Upper lobe of left lung (tissue), 6 donors: ENCODE measurements around the gene DNAJB12. TPM values are rescaled to one million over a fixed set of nuclear protein-coding genes. Genes with fewer than 3 reads are reported as not detected.

Source experiments
- ATAC-seq, 2 donors: fragments of 200-7000 bp; cut with Tn5 transposase; one replicate each; pipeline ENCODE4 v1.9.1; 2022; ENCODE audit warnings: mild to moderate bottlenecking in 2 of 2, moderate library complexity in 2 of 2; ENCODE audit not compliant: low FRiP score in 2 of 2
- DNase-seq, 2 donors: peaks; one replicate each; pipeline ENCODE4 v3.0.0-alpha.2; 2019 to 2020
- H3K27ac ChIP-seq, 4 donors: fragments of 200-600 bp; sonication (generic); one replicate each; pipeline ENCODE4 v1.5.1; 2016 to 2019
- H3K27me3 ChIP-seq, 4 donors: fragments of 200-600 bp; sonication (generic); one replicate each; pipeline ENCODE4 v1.5.1; 2017 to 2019
- H3K36me3 ChIP-seq, 4 donors: fragments of 200-600 bp; sonication (generic); one replicate each; pipeline ENCODE4 v1.5.1; 2016 to 2019
- H3K4me1 ChIP-seq, 4 donors: fragments of 200-600 bp; sonication (generic); one replicate each; pipeline ENCODE4 v1.5.1; 2018 to 2019
- H3K4me3 ChIP-seq, 4 donors: fragments of 200-600 bp; sonication (generic); one replicate each; pipeline ENCODE4 v1.5.1; 2017 to 2019; ENCODE audit warnings: mild to moderate bottlenecking in 2 of 4, moderate library complexity in 1 of 4
- H3K9me3 ChIP-seq, 4 donors: fragments of 200-600 bp; sonication (generic); one replicate each; pipeline ENCODE4 v1.5.1; 2018 to 2019
- EP300 ChIP-seq, 4 donors: sonication (generic); formaldehyde crosslinking; IDR thresholded peaks; one replicate each; pipeline ENCODE4 v1.5.1; 2017; ENCODE audit warnings: antibody characterized with exemption in 4 of 4, control low read depth in 2 of 4
- POLR2A ChIP-seq, 4 donors: fragments of 450-650 bp; IDR thresholded peaks; one replicate each; pipeline ENCODE4 v1.5.1; 2016 to 2017; ENCODE audit warnings: antibody characterized with exemption in 4 of 4, mild to moderate bottlenecking in 2 of 4
- POLR2AphosphoS5 ChIP-seq, 2 donors: sonication (generic); formaldehyde crosslinking; IDR thresholded peaks; one replicate each; pipeline ENCODE4 v1.5.1; 2017; ENCODE audit warnings: antibody characterized with exemption in 2 of 2
- WGBS, 2 donors: methylation state at CpG; one replicate each; pipeline ENCODE4 v1.1.5; 2017 to 2018; 5-methylcytosine and 5-hydroxymethylcytosine counted together
- total RNA-seq, 6 donors: library from RNA; depleted of rRNA in 4 of 6; stranded (reverse); fragments of >200 nt in 4 of 6; gene quantifications; one replicate each; pipeline versions ENCODE4 v1.1.0 to v1.2.1, GENCODE V29; 2016 to 2021
- TF ChIP-seq, protein P1 (sequence below), 6 experiments: fragments of 450-650 bp in 4 of 6; fragments of 200-600 bp in 2 of 6; sonication (generic) in 2 of 6; IDR thresholded peaks; one replicate each; pipeline ENCODE4 v1.5.1; 2016 to 2019; ENCODE audit warnings: antibody characterized with exemption in 6 of 6
- donor health status: DM: no; HTN: no; CAD: no; lungs with moderate emphysema.
- donor health status: DM: no; HTN: yes; CAD: no; lungs with severe emphysema.

Gene DNAJB12
- total RNA-seq, 6 donors from 2014 or later: 24.4 to 81.7 (median 49.2) TPM

- Histone ChIP-seq H3K27me3 (no peaks in the 10 kb centered on the region), H3K9me3 (no peaks in the 10 kb centered on the region), H3K4me3 (no peak overlapping the region), H3K27ac (peak overlapping the region in 2 of 4 donors; percentile 50 to 51), H3K4me1 (peaks cover 11 to 37% (median 25%) of the 10 kb centered on the region in 4 donors), H3K36me3 (no peaks in the 10 kb centered on the region)
- peak in 1 of 2 donors; percentile 37 for DNase-seq
- ATAC-seq: no peak
- WGBS, 2 donors: 87 to 90% methylated on average over 3 to 8 of the region's 8 CpGs
- TF ChIP-seq, protein P1, sequence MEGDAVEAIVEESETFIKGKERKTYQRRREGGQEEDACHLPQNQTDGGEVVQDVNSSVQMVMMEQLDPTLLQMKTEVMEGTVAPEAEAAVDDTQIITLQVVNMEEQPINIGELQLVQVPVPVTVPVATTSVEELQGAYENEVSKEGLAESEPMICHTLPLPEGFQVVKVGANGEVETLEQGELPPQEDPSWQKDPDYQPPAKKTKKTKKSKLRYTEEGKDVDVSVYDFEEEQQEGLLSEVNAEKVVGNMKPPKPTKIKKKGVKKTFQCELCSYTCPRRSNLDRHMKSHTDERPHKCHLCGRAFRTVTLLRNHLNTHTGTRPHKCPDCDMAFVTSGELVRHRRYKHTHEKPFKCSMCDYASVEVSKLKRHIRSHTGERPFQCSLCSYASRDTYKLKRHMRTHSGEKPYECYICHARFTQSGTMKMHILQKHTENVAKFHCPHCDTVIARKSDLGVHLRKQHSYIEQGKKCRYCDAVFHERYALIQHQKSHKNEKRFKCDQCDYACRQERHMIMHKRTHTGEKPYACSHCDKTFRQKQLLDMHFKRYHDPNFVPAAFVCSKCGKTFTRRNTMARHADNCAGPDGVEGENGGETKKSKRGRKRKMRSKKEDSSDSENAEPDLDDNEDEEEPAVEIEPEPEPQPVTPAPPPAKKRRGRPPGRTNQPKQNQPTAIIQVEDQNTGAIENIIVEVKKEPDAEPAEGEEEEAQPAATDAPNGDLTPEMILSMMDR (IDR thresholded peaks at IDR 0.05): no peak
These were observed 51.1 kb downstream of the DNAJB12 start for GRCh38 chr10:72303424-72304128.

DNA sequence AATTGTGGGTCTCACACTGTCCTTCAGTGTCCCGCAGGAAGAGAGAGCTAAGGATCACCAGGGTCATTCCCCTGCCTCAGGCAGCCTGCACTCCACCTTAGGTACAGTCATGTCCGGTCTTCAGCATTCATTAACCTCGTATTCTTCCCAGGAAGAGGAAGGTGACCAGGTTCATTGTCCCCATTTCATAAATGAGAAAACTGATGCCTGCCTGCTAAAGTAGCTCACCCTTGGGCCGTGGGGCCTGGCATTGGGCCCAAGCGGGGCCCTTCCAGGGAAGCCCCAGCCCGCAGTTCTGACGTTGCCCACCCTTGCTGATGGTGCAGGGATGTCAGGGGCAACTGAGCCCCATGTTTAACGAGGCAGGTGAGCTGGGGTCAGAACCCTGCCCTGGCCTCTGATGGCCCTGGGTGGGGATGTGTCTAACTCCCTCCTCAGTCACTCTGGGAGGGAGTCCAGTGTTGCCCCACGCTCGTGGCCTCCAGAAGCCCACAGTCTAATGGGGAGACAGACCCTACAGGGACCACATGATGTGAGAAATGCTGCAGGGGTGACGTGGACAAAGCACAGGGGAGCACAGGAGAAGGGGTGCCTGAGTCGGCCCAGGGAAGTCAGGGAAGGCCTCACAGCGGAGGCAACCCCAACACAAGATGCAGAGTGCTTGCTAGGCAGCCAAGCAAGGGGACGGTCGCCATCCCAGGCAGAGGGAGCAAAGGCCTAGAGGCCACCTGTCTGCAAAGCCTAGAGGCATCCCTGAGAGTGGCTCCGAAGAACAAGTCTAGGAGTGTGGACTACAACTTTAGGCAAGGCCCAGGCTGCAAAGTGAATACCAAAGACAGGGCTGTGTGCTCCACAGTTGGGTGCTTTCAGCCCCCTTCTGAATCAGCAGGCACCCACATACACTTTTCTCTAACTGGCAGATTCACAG lies 55.9 kb downstream of the DNAJB12 start:
- Histone ChIP-seq H3K4me3 (no peak overlapping the region), H3K27me3 (no peaks in the 10 kb centered on the region), H3K4me1 (peaks cover 10 to 31% (median 22%) of the 10 kb centered on the region in 4 donors), H3K27ac (peak overlapping the region; percentile 92 to 99 (median 98)), H3K36me3 (no peaks in the 10 kb centered on the region), H3K9me3 (no peaks in the 10 kb centered on the region)
- ATAC-seq (no peak), DNase-seq (peak in 1 of 2 donors; percentile 78)
- TF ChIP-seq EP300 (IDR thresholded peaks at IDR 0.05) (no peak), POLR2A (IDR thresholded peaks at IDR 0.05) (no peak), POLR2AphosphoS5 (IDR thresholded peaks at IDR 0.05) (no peak)
- TF ChIP-seq, protein P1 (IDR thresholded peaks at IDR 0.05): no peak
- WGBS, 2 donors: 92 to 97% methylated on average over 6 to 16 of the region's 16 CpGs

DNA sequence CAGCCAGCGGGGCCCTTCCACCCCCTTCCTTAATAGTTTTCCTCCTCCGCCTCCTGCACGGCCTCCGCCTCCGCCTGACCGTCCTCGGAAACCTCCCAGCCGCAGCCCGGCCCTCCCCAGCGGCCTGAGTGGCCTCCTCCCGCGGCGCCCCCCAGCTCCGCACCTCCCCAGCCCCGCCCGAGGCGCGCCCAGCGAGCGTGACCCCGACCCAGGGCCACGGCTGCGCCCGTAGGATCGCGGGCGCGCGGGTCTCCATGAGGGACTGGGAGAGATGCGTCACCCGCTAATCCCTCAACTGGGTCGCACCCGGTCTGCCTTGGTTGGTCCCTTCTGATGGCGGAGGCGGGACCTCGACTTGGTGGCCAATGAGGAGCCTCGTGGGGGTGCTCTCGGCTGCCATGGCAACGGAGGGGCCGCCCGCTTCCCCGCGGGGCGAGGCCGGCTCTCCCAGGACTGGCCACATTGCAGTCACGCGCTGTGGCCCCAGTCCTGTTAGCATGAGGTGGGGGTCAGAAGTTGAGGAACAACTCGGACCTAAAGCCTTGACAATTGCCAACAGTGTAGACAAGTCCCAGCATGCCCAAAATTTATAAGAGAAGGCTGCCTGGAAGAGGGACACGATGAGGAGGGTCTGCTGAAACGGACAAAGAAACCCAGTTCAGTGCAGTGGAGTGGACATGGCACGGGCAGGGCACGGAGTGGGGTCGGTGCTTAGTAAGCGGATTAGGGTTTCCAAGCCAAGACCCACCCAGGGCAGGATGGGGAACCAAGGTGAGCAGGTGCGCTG lies 56.7 kb downstream of the DNAJB12 start:
- H3K4me3 ChIP-seq: peak overlapping the region; percentile 55 to 70 (median 64)
- H3K4me1 ChIP-seq: peaks cover 10 to 31% (median 22%) of the 10 kb centered on the region in 4 donors
- no peaks in the 10 kb centered on the region for H3K27me3 ChIP-seq
- no peaks in the 10 kb centered on the region for H3K9me3 ChIP-seq
- H3K36me3 ChIP-seq: no peaks in the 10 kb centered on the region
- WGBS, 2 donors: 14 to 28% methylated on average over 15 to 39 of the region's 55 CpGs
- H3K27ac ChIP-seq: peak overlapping the region; percentile 92 to 99 (median 98)
- TF ChIP-seq, protein P1 (IDR thresholded peaks at IDR 0.05): peak in 2 of 6 experiments; percentile 13 to 14
- TF ChIP-seq EP300 (IDR thresholded peaks at IDR 0.05) (no peak), POLR2AphosphoS5 (IDR thresholded peaks at IDR 0.05) (peak; percentile 89 to 92), POLR2A (IDR thresholded peaks at IDR 0.05) (peak in 2 of 4 donors; percentile 82 to 97)
- ATAC-seq (peak; percentile 97), DNase-seq (peak; percentile 96 to 99)

DNA sequence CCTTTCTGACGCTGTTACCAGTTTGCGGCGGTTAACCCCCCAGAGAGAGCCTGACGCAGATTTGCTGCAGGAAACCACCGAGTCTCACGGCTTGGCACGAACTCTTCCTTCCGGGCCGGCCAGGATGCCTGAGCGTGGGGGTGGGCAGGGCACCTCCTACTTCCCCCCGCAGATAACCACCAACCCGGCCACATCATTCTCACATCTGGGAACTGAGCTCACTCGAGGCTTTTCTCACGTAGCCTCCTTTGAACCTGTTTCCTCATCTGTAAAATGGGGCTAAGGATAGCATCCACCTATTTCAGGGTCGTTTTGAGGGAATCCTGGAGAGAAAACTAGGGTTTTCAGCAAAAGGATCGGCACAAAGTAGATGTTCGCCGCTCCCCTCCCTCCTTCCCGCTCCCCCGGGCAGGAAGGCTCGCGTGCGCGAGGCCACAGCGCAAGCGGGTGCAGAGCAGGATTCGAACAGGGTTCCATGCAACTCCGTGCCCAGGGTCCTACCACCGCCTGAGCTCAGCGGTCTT lies 57.4 kb downstream of the DNAJB12 start:
- ATAC-seq (peak; percentile 85 to 91), DNase-seq (peak; percentile 88 to 92)
- peak overlapping the region; percentile 92 to 99 (median 98) for H3K27ac ChIP-seq
- WGBS, 2 donors: 2 to 6% methylated on average over 27 to 30 of the region's 30 CpGs
- H3K27me3 ChIP-seq: no peaks in the 10 kb centered on the region
- H3K4me3 ChIP-seq: peak overlapping the region; percentile 55 to 70 (median 64)
- H3K9me3 ChIP-seq: no peaks in the 10 kb centered on the region
- peak in 1 of 4 donors; percentile 28 for TF ChIP-seq POLR2A (IDR thresholded peaks at IDR 0.05)
- TF ChIP-seq EP300 (IDR thresholded peaks at IDR 0.05): peak; percentile 84 to 99 (median 92)
- peak; percentile 94 to 98 for TF ChIP-seq POLR2AphosphoS5 (IDR thresholded peaks at IDR 0.05)
- TF ChIP-seq, protein P1 (IDR thresholded peaks at IDR 0.05): no peak
- peaks cover 10 to 31% (median 22%) of the 10 kb centered on the region in 4 donors for H3K4me1 ChIP-seq
- no peaks in the 10 kb centered on the region for H3K36me3 ChIP-seq
